Lung (tissue), 12 donors: ENCODE results near the gene SPPL2B. TPM values are rescaled to one million over a fixed set of nuclear protein-coding genes. Genes with fewer than 3 reads are reported as not detected.
A peak's percentile ranks its signal among the peaks of the same experiment; 100 is the strongest.

Experiments
- ATAC-seq: fragments of 200-7000 bp; cut with Tn5 transposase; one replicate; pipeline ENCODE4 v1.9.1; 2020; ENCODE audit warnings: moderate number of reproducible peaks; ENCODE audit not compliant: insufficient read depth, low FRiP score
- DNase-seq, 3 donors: peaks; one replicate each; pipeline ENCODE4 v3.0.0-alpha.2; 2013 to 2017
- H3K27ac ChIP-seq, 2 donors: one replicate each; pipeline ENCODE4 v1.5.1; 2013; ENCODE audit warnings: mild to moderate bottlenecking in 2 of 2, moderate library complexity in 2 of 2, control low read depth in 1 of 2, inconsistent platforms in 1 of 2, low read depth in 1 of 2, low read length in 1 of 2
- H3K27me3 ChIP-seq, 3 donors: one replicate each; pipeline ENCODE4 v1.5.1; 2013; ENCODE audit warnings: low read length in 2 of 3; ENCODE audit not compliant: control insufficient read depth in 3 of 3, insufficient read depth in 3 of 3
- H3K36me3 ChIP-seq, 4 donors: one replicate each; pipeline ENCODE4 v1.5.1; 2013; ENCODE audit warnings: low read length in 4 of 4, mild to moderate bottlenecking in 1 of 4, moderate library complexity in 1 of 4; ENCODE audit not compliant: control insufficient read depth in 4 of 4, insufficient read depth in 4 of 4
- H3K4me1 ChIP-seq, 5 donors: one replicate each; pipeline ENCODE4 v1.5.1; 2013; ENCODE audit warnings: low read length in 5 of 5, mild to moderate bottlenecking in 2 of 5, moderate library complexity in 1 of 5; ENCODE audit not compliant: control insufficient read depth in 5 of 5, insufficient read depth in 5 of 5
- H3K4me3 ChIP-seq: one replicate; pipeline ENCODE4 v1.5.1; 2013; ENCODE audit warnings: mild to moderate bottlenecking, control low read depth, moderate library complexity
- H3K9ac ChIP-seq, 2 donors: one replicate each; pipeline ENCODE4 v1.5.1; 2013; ENCODE audit warnings: low read length in 2 of 2, control low read depth in 1 of 2; ENCODE audit not compliant: insufficient read depth in 1 of 2
- H3K9me3 ChIP-seq, 4 donors: one replicate each; pipeline ENCODE4 v1.5.1; 2013; ENCODE audit warnings: low read length in 3 of 4, mild to moderate bottlenecking in 1 of 4, moderate library complexity in 1 of 4; ENCODE audit not compliant: control insufficient read depth in 4 of 4, insufficient read depth in 3 of 4
- WGBS, 2 donors: extraction: QIAGEN DNeasy Blood & Tissue Kit; methylation state at CpG; one replicate each; pipeline ENCODE4 v1.1.7; 2013; 5-methylcytosine and 5-hydroxymethylcytosine counted together
- polyA plus RNA-seq, 2 donors: library from polyadenylated mRNA; stranded (reverse); fragments of 200-250 nt; gene quantifications; one replicate each; pipeline ENCODE4 v1.2.1, GENCODE V29; 2013
- total RNA-seq, 2 donors: library from RNA; depleted of rRNA in 1 of 2; stranded (reverse); fragments of >200 nt in 1 of 2; gene quantifications; one replicate each; pipeline ENCODE4 v1.2.1, GENCODE V29; 2014 to 2021
- TF ChIP-seq, protein P1 (sequence below): IDR thresholded peaks from 2 replicates; pipeline ENCODE4 v1.5.1; 2012; ENCODE audit warnings: mild to moderate bottlenecking; ENCODE audit errors: control extremely low read depth, extremely low read depth
- donor health status: control.
- donor health status: control.
- donor health status: Bipolar disorder and iron deficiency.
- donor health status: healthy.
- donor health status: DM: yes; HTN: yes; CAD: no.

SPPL2B gene
- total and polyA plus RNA-seq, 4 donors, result 34.4 to 86.1 (median 48.8) TPM

DNA sequence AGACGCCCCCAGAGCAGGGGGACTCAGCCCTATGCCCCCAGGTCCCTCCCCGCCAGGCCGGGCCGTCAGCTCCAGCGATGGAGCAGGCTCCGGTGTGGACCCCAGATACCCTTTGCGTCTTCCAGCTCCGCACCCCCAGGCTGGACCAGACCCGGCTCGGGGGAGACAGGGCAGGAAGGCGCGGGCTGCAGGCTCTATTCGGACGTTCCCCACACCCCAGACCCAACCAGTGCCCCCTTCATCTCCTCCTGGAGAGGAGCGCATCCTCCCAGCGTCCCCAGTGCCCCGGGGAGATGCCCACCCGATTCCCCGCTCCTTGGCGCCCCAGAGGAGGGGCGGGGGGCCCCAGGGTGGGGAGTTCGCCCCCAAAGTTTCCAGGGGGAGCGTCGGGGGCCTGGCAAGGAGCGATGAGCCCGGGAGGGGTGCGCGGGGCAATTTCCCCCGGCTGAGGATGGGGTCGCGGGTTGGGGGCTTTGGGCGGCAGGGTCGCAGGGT is 20.9 kb upstream of the SPPL2B start:
- H3K4me3 ChIP-seq, result no peak overlapping the region

DNA sequence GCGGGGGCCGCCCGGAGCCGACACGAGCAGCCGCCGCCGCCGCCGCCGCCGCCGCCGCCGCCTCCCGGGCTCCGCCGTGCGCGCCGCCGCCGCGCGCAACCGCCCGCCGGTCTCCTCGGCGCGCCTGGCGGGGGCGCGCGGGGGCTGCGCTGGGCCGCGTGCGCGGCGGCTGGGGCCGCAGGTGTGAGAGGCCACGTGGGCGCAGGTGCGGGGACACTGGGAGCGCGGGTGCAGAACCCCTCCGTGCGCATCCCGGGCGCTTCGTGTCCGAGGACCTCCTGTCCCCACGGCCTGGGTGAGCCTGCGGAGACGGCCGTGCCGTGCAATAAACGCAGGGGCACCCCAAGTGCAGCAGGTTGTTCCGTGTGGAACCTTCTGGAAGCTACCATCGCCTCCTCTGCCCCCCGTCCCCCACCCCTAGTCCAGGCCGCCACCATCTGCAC is 20.3 kb upstream of the SPPL2B start, which contains the start of gene LINGO3:
Gene LINGO3 (minus strand): TSS at position 41 of the 443 bp plus-strand sequence. CDS start 16,378 bp downstream, outside the sequence.
- DNase-seq (no peak), ATAC-seq (no peak)
- Histone ChIP-seq H3K4me1 (peaks cover 0 to 3% (median 0%) of the 10 kb centered on the region in 5 donors), H3K4me3 (no peak within 1 kb of the TSS), H3K27ac (no peak within 1 kb of the TSS), H3K36me3 (no peaks in the 10 kb centered on the region), H3K27me3 (peaks cover 4 to 41% (median 30%) of the 10 kb centered on the region in 3 donors), H3K9ac (no peak within 1 kb of the TSS), H3K9me3 (peaks cover 0 to 1% (median 0%) of the 10 kb centered on the region in 4 donors)
- 6 to 14% methylated on average over 27 to 63 of the region's 63 CpGs for WGBS, 2 donors
- TF ChIP-seq, protein P1, sequence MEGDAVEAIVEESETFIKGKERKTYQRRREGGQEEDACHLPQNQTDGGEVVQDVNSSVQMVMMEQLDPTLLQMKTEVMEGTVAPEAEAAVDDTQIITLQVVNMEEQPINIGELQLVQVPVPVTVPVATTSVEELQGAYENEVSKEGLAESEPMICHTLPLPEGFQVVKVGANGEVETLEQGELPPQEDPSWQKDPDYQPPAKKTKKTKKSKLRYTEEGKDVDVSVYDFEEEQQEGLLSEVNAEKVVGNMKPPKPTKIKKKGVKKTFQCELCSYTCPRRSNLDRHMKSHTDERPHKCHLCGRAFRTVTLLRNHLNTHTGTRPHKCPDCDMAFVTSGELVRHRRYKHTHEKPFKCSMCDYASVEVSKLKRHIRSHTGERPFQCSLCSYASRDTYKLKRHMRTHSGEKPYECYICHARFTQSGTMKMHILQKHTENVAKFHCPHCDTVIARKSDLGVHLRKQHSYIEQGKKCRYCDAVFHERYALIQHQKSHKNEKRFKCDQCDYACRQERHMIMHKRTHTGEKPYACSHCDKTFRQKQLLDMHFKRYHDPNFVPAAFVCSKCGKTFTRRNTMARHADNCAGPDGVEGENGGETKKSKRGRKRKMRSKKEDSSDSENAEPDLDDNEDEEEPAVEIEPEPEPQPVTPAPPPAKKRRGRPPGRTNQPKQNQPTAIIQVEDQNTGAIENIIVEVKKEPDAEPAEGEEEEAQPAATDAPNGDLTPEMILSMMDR, result no peak

More for the DNA sequence above, 20.9 kb upstream of the SPPL2B start:
- Histone ChIP-seq H3K9me3 (peaks cover 0 to 1% (median 0%) of the 10 kb centered on the region in 4 donors), H3K36me3 (no peaks in the 10 kb centered on the region), H3K27ac (no peak overlapping the region), H3K4me1 (peaks cover 0 to 5% (median 2%) of the 10 kb centered on the region in 5 donors), H3K9ac (no peak overlapping the region), H3K27me3 (peaks cover 4 to 47% (median 36%) of the 10 kb centered on the region in 3 donors)
- 15 to 16% methylated on average over 23 to 33 of the region's 33 CpGs for WGBS, 2 donors
- ATAC-seq (no peak), DNase-seq (no peak)
- TF ChIP-seq, protein P1, result no peak

DNA sequence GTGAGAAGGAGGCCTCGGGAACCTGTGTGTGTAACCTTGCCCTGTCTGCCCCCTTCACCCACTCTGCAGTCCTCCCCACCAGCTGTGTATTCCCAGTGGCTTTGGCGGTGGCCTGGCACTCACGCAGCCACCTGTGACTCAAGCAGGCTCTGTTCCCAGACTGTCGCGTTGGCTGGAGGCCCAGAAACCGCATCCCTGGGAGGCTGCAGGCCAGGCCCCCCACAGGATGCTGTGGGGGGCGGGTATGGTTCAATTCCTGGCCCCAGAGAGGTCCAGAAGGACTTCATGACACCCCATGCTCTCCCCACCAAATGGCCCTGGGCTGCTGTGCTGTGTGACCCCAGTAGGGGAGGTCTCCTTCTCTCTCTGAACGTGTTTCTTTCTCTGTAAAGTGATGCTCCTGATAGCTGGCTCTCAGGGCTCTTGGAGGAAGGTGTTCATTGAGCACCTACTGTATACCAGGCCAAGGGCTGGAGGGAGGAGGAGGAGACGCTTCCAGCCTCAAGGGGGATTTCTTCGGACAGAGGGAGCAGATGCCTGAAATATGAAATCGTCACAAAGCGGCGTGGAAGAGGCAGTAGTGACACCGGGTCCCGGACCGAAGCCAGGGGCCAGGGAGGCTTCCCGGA is 18.6 kb upstream of the SPPL2B start:
- WGBS, 2 donors, result 53% methylated on average over 17 of the region's 17 CpGs
- H3K9me3 ChIP-seq, result peaks cover 0 to 1% (median 0%) of the 10 kb centered on the region in 4 donors
- DNase-seq, result peak; percentile 31 to 56 (median 47)
- no peaks in the 10 kb centered on the region for H3K36me3 ChIP-seq
- TF ChIP-seq, protein P1, result no peak
- no peak for ATAC-seq
- no peak overlapping the region for H3K4me3 ChIP-seq
- no peak overlapping the region for H3K9ac ChIP-seq
- H3K27ac ChIP-seq, result no peak overlapping the region
- peaks cover 0 to 3% (median 0%) of the 10 kb centered on the region in 5 donors for H3K4me1 ChIP-seq
- H3K27me3 ChIP-seq, result peaks cover 4 to 38% (median 26%) of the 10 kb centered on the region in 3 donors
